GM18498 (cell line): ENCODE data around the gene MUC12.
"Not testable (repeated sequence)": the region's sequence is repeated elsewhere in the genome, so short reads cannot be mapped to it uniquely, and the experiment has no call there.

Experiments used
- ATAC-seq: cut with Tn5 transposase; IDR thresholded peaks from one replicate; pipeline ENCODE4 v1.9.1; 2021; ENCODE audit warnings: mild to moderate bottlenecking, moderate library complexity; ENCODE audit not compliant: unreplicated experiment

Gene MUC12

GRCh38 chr7:100969066-100969615 is at the start of gene MUC12:
TSS of gene MUC12 (plus strand) at chr7:100969565. CDS start at chr7:100969623, 58 bp downstream.
- no peak for ATAC-seq

GRCh38 chr7:100919779-100920437 is 49.5 kb upstream of the MUC12 start:
- ATAC-seq: not testable (repeated sequence)

- ATAC-seq: no peak
Measured at GRCh38 chr7:100921039-100921438, 48.3 kb upstream of the MUC12 start.

GRCh38 chr7:100923616-100924015 is 45.7 kb upstream of the MUC12 start:
- not testable (repeated sequence) for ATAC-seq

- no peak for ATAC-seq
Measured at GRCh38 chr7:100929808-100930174, 39.6 kb upstream of the MUC12 start.

- no peak for ATAC-seq
Measured at GRCh38 chr7:100933734-100934133, 35.6 kb upstream of the MUC12 start.

- not testable (repeated sequence) for ATAC-seq
Measured at GRCh38 chr7:100935381-100935780, 34.0 kb upstream of the MUC12 start.

GRCh38 chr7:100936167-100936566 is 33.2 kb upstream of the MUC12 start:
- ATAC-seq: not testable (repeated sequence)

- no peak for ATAC-seq
Measured at GRCh38 chr7:100942045-100942774, 27.2 kb upstream of the MUC12 start.

- ATAC-seq: no peak
Measured at GRCh38 chr7:100943693-100944092, 25.7 kb upstream of the MUC12 start.

GRCh38 chr7:100944138-100944537 is 25.2 kb upstream of the MUC12 start:
- no peak for ATAC-seq

- no peak for ATAC-seq
Measured at GRCh38 chr7:100946111-100946510, 23.3 kb upstream of the MUC12 start.

GRCh38 chr7:100946766-100947365 is 22.5 kb upstream of the MUC12 start:
- ATAC-seq: no peak

GRCh38 chr7:100947792-100948191 is 21.6 kb upstream of the MUC12 start:
- no peak for ATAC-seq

GRCh38 chr7:100949227-100949932 is 20.0 kb upstream of the MUC12 start, which contains the start of gene MUC3A:
TSS of gene MUC3A (plus strand) at chr7:100949534. CDS start at chr7:100949625, 91 bp downstream.
- ATAC-seq: no peak

GRCh38 chr7:100949933-100950443 is 19.4 kb upstream of the MUC12 start:
- ATAC-seq: no peak

GRCh38 chr7:100951172-100951571 is 18.2 kb upstream of the MUC12 start:
- ATAC-seq: no peak

GRCh38 chr7:100951888-100952560 is 17.3 kb upstream of the MUC12 start:
- ATAC-seq: no peak

GRCh38 chr7:100952641-100953040 is 16.7 kb upstream of the MUC12 start:
- ATAC-seq: no peak

GRCh38 chr7:100957832-100958421 is 11.4 kb upstream of the MUC12 start:
- no peak for ATAC-seq
